Measurements from ENCODE around the gene SLC6A19. TPM values are rescaled to one million over a fixed set of nuclear protein-coding genes. Genes with fewer than 3 reads are reported as not detected.

Gene SLC6A19
- total RNA-seq, 1 donor from 2014 or later = not detected

DNA sequence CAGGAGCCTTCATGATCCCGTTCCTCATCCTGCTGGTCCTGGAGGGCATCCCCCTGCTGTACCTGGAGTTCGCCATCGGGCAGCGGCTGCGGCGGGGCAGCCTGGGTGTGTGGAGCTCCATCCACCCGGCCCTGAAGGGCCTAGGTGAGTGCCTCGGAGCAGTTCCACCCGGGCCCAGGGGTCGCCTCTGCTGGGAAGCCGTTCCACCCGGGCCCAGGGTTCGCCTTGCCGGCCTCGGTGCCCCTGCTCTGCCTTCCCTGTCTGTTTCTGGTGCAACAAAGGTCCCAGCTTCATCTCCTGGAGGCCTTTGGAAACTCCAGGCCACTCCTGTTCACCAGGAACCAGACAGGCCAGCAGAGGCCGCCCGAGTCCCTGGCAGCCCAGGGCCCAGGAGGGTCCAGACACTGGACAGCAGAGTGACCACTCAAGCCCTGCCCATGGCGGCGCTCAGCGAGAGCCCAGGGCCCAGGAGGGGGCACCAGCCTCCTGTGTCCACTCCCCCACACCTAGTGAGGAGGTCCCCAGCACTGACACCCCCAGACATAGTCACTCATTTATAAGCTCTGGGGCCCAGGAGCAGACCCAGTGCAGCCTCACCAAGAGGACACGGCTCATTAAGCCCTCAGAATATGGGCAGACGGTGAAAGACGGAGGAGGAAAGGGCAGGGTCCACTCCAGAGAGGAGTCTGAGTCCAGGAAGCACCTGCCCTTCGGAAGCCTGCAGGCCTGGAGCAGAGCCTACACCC lies 7.5 kb downstream of the SLC6A19 start:
- H3K36me3 ChIP-seq = no peaks in the 10 kb centered on the region
- no peaks in the 10 kb centered on the region for H3K4me1 ChIP-seq
- intact Hi-C loops (cut with DNase I) = no loop called here
- H3K27ac ChIP-seq = no peak overlapping the region
- peak; percentile 29 for ATAC-seq
- no peak overlapping the region for H3K4me3 ChIP-seq
- H3K9me3 ChIP-seq = no peaks in the 10 kb centered on the region
- no peaks in the 10 kb centered on the region for H3K27me3 ChIP-seq
- no peak for DNase-seq
- TF ChIP-seq, protein P1, sequence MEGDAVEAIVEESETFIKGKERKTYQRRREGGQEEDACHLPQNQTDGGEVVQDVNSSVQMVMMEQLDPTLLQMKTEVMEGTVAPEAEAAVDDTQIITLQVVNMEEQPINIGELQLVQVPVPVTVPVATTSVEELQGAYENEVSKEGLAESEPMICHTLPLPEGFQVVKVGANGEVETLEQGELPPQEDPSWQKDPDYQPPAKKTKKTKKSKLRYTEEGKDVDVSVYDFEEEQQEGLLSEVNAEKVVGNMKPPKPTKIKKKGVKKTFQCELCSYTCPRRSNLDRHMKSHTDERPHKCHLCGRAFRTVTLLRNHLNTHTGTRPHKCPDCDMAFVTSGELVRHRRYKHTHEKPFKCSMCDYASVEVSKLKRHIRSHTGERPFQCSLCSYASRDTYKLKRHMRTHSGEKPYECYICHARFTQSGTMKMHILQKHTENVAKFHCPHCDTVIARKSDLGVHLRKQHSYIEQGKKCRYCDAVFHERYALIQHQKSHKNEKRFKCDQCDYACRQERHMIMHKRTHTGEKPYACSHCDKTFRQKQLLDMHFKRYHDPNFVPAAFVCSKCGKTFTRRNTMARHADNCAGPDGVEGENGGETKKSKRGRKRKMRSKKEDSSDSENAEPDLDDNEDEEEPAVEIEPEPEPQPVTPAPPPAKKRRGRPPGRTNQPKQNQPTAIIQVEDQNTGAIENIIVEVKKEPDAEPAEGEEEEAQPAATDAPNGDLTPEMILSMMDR (IDR thresholded peaks at IDR 0.05) = peak; percentile 23

DNA sequence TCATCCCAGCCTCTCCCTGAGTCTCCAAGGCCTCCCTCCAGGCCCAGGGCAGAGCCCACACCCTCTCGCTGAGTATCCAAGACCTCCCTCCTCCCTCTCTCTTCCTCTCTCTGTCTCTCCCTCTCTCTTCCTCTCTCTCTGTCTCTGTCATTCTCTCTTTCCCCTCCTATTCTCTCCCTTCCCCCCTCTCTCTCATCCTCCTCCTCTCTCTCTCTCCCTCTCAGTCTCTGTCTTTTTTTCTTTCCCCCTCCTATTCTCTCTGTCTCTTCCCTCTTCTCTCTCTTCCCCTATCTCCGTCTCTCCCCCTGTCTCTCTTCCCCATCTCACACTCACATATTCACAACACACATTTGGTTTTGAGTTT lies 8.1 kb downstream of the SLC6A19 start:
- intact Hi-C loops (cut with DNase I) = no loop called here
- H3K4me1 ChIP-seq = no peaks in the 10 kb centered on the region
- H3K36me3 ChIP-seq = no peaks in the 10 kb centered on the region
- H3K27ac ChIP-seq = no peak overlapping the region
- H3K4me3 ChIP-seq = no peak overlapping the region
- H3K9me3 ChIP-seq = no peaks in the 10 kb centered on the region
- no peaks in the 10 kb centered on the region for H3K27me3 ChIP-seq
- TF ChIP-seq, protein P1 (IDR thresholded peaks at IDR 0.05) = no peak
- DNase-seq (no peak), ATAC-seq (no peak)

DNA sequence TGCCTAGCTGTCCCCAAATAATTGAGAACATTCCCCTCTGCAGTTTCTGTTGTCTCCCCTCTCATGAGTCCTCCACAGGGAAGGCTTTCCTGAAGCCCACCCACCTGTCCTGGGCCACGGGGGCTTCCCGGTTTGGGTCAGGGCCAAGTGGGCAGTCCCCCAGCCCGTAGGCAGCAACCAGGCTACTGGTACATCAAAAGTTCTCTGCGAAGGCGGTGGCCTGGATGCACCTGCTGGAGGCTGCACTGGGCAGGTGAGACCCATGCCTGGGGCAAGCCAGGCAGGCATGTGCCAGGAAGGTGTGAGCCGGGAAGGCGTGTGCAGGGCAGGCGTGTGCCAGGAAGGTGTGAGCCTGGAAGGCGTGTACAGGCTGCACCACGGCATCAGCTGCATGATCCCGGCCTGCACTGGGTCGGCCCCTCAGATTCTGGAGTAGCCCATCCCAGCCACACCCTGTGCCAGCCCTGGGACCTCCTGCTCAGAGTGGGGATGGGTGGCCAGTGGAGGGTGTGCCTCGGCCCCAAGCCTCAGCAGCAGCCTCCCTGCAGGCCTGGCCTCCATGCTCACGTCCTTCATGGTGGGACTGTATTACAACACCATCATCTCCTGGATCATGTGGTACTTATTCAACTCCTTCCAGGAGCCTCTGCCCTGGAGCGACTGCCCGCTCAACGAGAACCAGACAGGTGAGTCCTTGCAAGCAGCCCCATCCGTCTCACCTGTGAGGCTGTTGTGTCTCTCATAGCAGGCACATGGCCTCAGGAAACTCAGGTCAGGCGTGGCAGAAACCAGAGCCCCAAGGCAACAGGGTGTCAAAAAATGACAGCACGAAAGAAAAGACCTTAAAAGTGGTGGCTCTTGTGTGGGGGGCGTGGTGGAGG lies 8.7 kb downstream of the SLC6A19 start:
- intact Hi-C loops (cut with DNase I) = no loop called here
- H3K27ac ChIP-seq = no peak overlapping the region
- H3K9me3 ChIP-seq = no peaks in the 10 kb centered on the region
- H3K27me3 ChIP-seq = no peaks in the 10 kb centered on the region
- H3K4me1 ChIP-seq = no peaks in the 10 kb centered on the region
- H3K4me3 ChIP-seq = no peak overlapping the region
- no peak for ATAC-seq
- TF ChIP-seq, protein P1 (IDR thresholded peaks at IDR 0.05) = no peak
- DNase-seq = no peak
- no peaks in the 10 kb centered on the region for H3K36me3 ChIP-seq

DNA sequence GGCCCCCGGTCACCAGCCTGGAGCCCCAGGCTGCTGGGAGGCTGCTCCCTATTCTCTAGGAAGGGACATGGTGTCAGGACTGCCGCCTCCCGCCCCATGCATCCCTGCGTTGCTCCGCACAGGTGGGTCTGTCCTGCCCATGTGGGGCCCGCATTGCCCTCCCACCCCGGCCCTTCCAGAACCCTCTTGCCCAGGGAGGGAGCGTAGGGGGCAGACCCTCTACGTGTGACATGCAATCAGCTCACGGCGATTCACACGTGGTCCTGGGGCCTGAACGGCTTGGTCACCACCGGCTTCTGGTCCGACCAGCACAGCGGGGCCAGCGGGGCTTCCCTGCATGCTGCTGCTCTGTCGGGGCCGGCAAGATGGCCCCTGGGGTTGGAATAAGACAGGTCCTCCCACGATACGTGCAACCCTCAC lies 9.4 kb downstream of the SLC6A19 start:
- Histone ChIP-seq H3K27me3 (no peaks in the 10 kb centered on the region), H3K9me3 (no peaks in the 10 kb centered on the region), H3K4me1 (no peaks in the 10 kb centered on the region), H3K4me3 (no peak overlapping the region), H3K36me3 (no peaks in the 10 kb centered on the region), H3K27ac (no peak overlapping the region)
- ATAC-seq = no peak
- TF ChIP-seq, protein P1 (IDR thresholded peaks at IDR 0.05) = no peak
- no peak for DNase-seq
- intact Hi-C loops (cut with DNase I) = no loop called here

DNA sequence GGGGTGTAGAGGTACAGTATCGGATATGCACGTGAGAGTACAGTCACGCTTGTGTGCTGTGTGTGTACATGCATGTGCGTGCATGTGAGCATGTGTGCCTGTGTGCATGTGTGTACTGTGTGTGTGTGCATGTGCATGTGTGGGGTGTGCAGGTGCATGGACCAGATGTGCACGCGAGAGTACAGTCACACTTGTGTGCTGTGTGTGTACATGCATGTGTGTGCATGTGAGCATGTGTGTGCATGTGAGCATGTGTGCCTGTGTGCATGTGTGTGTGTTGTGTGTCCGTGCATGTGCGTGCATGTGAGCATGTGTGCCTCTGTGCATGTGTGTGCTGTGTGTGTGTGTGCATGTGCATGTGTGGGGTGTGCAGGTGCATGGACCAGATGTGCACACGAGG lies 10.3 kb downstream of the SLC6A19 start:
- Histone ChIP-seq H3K4me1 (no peaks in the 10 kb centered on the region), H3K36me3 (no peaks in the 10 kb centered on the region), H3K9me3 (no peaks in the 10 kb centered on the region), H3K4me3 (no peak overlapping the region), H3K27me3 (no peaks in the 10 kb centered on the region), H3K27ac (no peak overlapping the region)
- DNase-seq (no peak), ATAC-seq (no peak)
- TF ChIP-seq, protein P1 (IDR thresholded peaks at IDR 0.05) = no peak
- intact Hi-C loops (cut with DNase I) = no loop called here
